ENCODE results near the gene MAJIN.

Gene MAJIN

DNA sequence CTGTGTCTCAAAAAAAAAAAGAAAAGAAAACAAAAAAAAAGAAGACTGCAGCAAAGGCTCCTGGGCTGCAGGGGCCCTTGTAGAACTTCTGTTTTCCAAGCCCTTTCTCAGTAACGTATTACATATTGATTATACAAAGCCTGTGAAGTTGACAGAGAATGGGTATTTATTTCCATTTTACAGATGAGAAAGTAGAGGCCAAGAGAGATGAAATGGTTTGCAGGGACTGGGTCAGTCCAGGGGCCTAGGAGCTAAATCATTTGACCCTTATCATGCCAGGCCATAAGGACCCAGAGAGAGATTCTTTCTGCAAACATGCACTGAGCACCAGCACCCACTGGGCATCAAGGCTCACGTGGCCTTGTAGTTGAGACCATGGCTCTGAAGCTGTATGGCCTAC lies 43.0 kb downstream of the MAJIN start:
- peaks cover 9% of the 10 kb centered on the region for H3K79me1 ChIP-seq (ENCODE audit: low read length)
- H4K12ac ChIP-seq (ENCODE audit: low read depth, low read length) = no peak overlapping the region
- H3K79me2 ChIP-seq (ENCODE audit: control insufficient read depth, insufficient read depth, low read length, poor library complexity) = peaks cover 3% of the 10 kb centered on the region
- no peaks in the 10 kb centered on the region for H3K27me3 ChIP-seq (ENCODE audit: insufficient read depth, low read length)
- no peaks in the 10 kb centered on the region for H3K9me3 ChIP-seq (ENCODE audit: insufficient read depth, low read depth, low read length)
- H3K4me3 ChIP-seq (ENCODE audit: low read depth, low read length) = no peak overlapping the region
- H3K27ac ChIP-seq (ENCODE audit: low read depth, low read length) = no peak overlapping the region
- no peaks in the 10 kb centered on the region for H3K4me1 ChIP-seq (ENCODE audit: control insufficient read depth in 1 of 2, insufficient read depth in 2 of 2, low read length in 2 of 2)
- H3K4me2 ChIP-seq (ENCODE audit: low read length) = no peak overlapping the region
- peaks cover 19 to 31% of the 10 kb centered on the region in 2 experiments for H3K36me3 ChIP-seq (ENCODE audit: control insufficient read depth in 1 of 2, insufficient read depth in 2 of 2, low read length in 2 of 2)
- H2AFZ ChIP-seq (ENCODE audit: insufficient read depth, low read length, poor library complexity) = no peak overlapping the region
- no peak overlapping the region for H3K23ac ChIP-seq (ENCODE audit: low read length)
- H3K14ac ChIP-seq (ENCODE audit: low read length) = no peak overlapping the region
- no peak for DNase-seq
- no peak overlapping the region for H3K18ac ChIP-seq (ENCODE audit: low read length)
- WGBS (ENCODE audit: extremely low coverage, insufficient coverage, insufficient read length) = no CpG with 5 or more reads among the region's 2 CpGs
- no peak overlapping the region for H2BK5ac ChIP-seq (ENCODE audit: low read depth, low read length, poor library complexity)
- no peak overlapping the region for H2BK120ac ChIP-seq (ENCODE audit: insufficient read depth, low read length, poor library complexity)
- H3K9ac ChIP-seq (ENCODE audit: low read length) = no peak overlapping the region
- H2BK12ac ChIP-seq (ENCODE audit: low read length) = no peak overlapping the region
- H4K91ac ChIP-seq (ENCODE audit: low read depth, low read length) = no peak overlapping the region
- no peak overlapping the region for H3K4ac ChIP-seq (ENCODE audit: low read depth, low read length)
- H4K8ac ChIP-seq (ENCODE audit: low read depth, low read length) = no peak overlapping the region
- H2AK5ac ChIP-seq (ENCODE audit: low read length) = no peak overlapping the region

DNA sequence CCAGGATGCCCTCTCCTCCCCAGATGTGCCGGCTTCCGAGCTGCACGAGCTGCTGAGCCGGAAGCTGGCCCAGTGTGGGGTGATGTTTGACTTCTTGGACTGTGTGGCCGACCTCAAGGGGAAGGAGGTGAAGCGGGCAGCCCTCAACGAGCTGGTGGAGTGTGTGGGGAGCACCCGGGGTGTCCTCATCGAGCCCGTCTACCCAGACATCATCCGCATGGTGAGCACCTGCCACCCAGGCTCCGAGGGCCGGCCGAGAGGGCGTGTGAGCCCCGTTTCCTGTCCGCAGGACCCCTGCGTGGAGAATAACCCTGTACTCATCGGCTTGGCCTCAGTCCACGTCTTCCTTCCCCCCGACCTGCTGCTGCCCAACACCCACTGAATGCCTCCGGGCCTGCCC lies 45.2 kb downstream of the MAJIN start:
- H3K14ac ChIP-seq (ENCODE audit: low read length) = no peak overlapping the region
- H3K27me3 ChIP-seq (ENCODE audit: insufficient read depth, low read length) = no peaks in the 10 kb centered on the region
- no peak overlapping the region for H2AK5ac ChIP-seq (ENCODE audit: low read length)
- H3K4ac ChIP-seq (ENCODE audit: low read depth, low read length) = no peak overlapping the region
- DNase-seq = no peak
- H3K9me3 ChIP-seq (ENCODE audit: insufficient read depth, low read depth, low read length) = peaks cover 2% of the 10 kb centered on the region
- no peak overlapping the region for H3K23ac ChIP-seq (ENCODE audit: low read length)
- no peak overlapping the region for H2BK120ac ChIP-seq (ENCODE audit: insufficient read depth, low read length, poor library complexity)
- peaks cover 3% of the 10 kb centered on the region for H3K79me2 ChIP-seq (ENCODE audit: control insufficient read depth, insufficient read depth, low read length, poor library complexity)
- H3K4me1 ChIP-seq (ENCODE audit: control insufficient read depth in 1 of 2, insufficient read depth in 2 of 2, low read length in 2 of 2) = peaks cover 0 to 2% of the 10 kb centered on the region in 2 experiments
- H2BK12ac ChIP-seq (ENCODE audit: low read length) = no peak overlapping the region
- no peak overlapping the region for H3K9ac ChIP-seq (ENCODE audit: low read length)
- H4K8ac ChIP-seq (ENCODE audit: low read depth, low read length) = no peak overlapping the region
- no peak overlapping the region for H4K91ac ChIP-seq (ENCODE audit: low read depth, low read length)
- no peak overlapping the region for H3K18ac ChIP-seq (ENCODE audit: low read length)
- H4K12ac ChIP-seq (ENCODE audit: low read depth, low read length) = no peak overlapping the region
- WGBS (ENCODE audit: extremely low coverage, insufficient coverage, insufficient read length) = no CpG with 5 or more reads among the region's 22 CpGs
- H3K4me3 ChIP-seq (ENCODE audit: low read depth, low read length) = no peak overlapping the region
- no peak overlapping the region for H3K27ac ChIP-seq (ENCODE audit: low read depth, low read length)
- H3K36me3 ChIP-seq (ENCODE audit: control insufficient read depth in 1 of 2, insufficient read depth in 2 of 2, low read length in 2 of 2) = peaks cover 8 to 19% of the 10 kb centered on the region in 2 experiments
- H3K79me1 ChIP-seq (ENCODE audit: low read length) = peaks cover 9% of the 10 kb centered on the region
- H3K4me2 ChIP-seq (ENCODE audit: low read length) = no peak overlapping the region
- no peak overlapping the region for H2AFZ ChIP-seq (ENCODE audit: insufficient read depth, low read length, poor library complexity)
- H2BK5ac ChIP-seq (ENCODE audit: low read depth, low read length, poor library complexity) = no peak overlapping the region

DNA sequence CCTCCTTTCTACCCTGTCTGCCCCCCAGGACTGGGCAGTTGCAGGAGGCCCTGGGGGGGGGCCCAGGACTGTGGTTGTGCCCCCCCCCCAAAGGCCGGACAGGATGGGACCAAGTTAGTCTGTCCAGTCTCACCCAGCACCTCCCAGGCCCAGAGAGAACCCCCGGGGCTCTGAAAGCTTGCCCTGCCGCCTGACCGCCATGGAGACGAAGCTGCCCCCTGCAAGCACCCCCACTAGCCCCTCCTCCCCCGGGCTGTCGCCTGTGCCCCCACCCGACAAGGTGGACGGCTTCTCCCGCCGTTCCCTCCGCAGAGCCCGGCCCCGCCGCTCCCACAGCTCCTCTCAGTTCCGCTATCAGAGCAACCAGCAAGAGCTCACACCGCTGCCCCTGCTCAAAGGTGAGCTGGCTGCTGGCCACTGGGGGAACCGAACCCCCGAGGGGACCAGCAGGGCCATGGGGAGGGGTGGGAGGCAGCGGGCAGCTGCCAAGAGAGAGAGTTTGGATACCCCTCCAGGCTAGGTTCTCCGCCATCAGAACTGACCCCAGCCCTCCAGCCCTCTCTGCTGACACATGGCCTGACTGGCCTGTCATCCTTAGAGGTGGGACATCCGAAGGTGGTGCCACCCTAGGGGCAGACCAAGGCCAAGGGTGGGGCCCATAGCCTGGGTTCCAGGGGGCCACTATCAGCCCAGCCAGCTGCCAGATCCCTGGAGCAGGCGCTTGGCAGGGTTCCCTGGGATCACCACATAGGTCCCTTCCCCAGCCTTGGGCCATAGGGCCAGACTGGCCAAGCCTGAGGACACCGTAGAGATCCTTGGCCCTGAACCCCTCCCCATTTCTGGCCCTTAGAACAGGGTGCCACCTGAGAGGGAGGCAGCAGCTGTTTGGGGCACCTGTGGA lies 46.1 kb downstream of the MAJIN start:
- no CpG with 5 or more reads among the region's 24 CpGs for WGBS (ENCODE audit: extremely low coverage, insufficient coverage, insufficient read length)
- no peak overlapping the region for H3K14ac ChIP-seq (ENCODE audit: low read length)
- H2BK5ac ChIP-seq (ENCODE audit: low read depth, low read length, poor library complexity) = no peak overlapping the region
- no peak overlapping the region for H3K23ac ChIP-seq (ENCODE audit: low read length)
- no peak overlapping the region for H2BK120ac ChIP-seq (ENCODE audit: insufficient read depth, low read length, poor library complexity)
- peak overlapping the region; percentile 95 for H3K4me2 ChIP-seq (ENCODE audit: low read length)
- H3K4me3 ChIP-seq (ENCODE audit: low read depth, low read length) = no peak overlapping the region
- peak overlapping the region; percentile 51 for H4K8ac ChIP-seq (ENCODE audit: low read depth, low read length)
- no peak overlapping the region for H3K18ac ChIP-seq (ENCODE audit: low read length)
- H3K79me1 ChIP-seq (ENCODE audit: low read length) = peaks cover 9% of the 10 kb centered on the region
- H3K4me1 ChIP-seq (ENCODE audit: control insufficient read depth in 1 of 2, insufficient read depth in 2 of 2, low read length in 2 of 2) = peaks cover 0 to 2% of the 10 kb centered on the region in 2 experiments
- H2AFZ ChIP-seq (ENCODE audit: insufficient read depth, low read length, poor library complexity) = no peak overlapping the region
- H3K27me3 ChIP-seq (ENCODE audit: insufficient read depth, low read length) = no peaks in the 10 kb centered on the region
- no peak overlapping the region for H3K4ac ChIP-seq (ENCODE audit: low read depth, low read length)
- no peak for DNase-seq
- H4K91ac ChIP-seq (ENCODE audit: low read depth, low read length) = no peak overlapping the region
- H2AK5ac ChIP-seq (ENCODE audit: low read length) = no peak overlapping the region
- H3K36me3 ChIP-seq (ENCODE audit: control insufficient read depth in 1 of 2, insufficient read depth in 2 of 2, low read length in 2 of 2) = peaks cover 4 to 12% of the 10 kb centered on the region in 2 experiments
- peaks cover 3% of the 10 kb centered on the region for H3K79me2 ChIP-seq (ENCODE audit: control insufficient read depth, insufficient read depth, low read length, poor library complexity)
- no peak overlapping the region for H4K12ac ChIP-seq (ENCODE audit: low read depth, low read length)
- peaks cover 2% of the 10 kb centered on the region for H3K9me3 ChIP-seq (ENCODE audit: insufficient read depth, low read depth, low read length)
- H3K9ac ChIP-seq (ENCODE audit: low read length) = no peak overlapping the region
- H2BK12ac ChIP-seq (ENCODE audit: low read length) = no peak overlapping the region
- H3K27ac ChIP-seq (ENCODE audit: low read depth, low read length) = no peak overlapping the region

DNA sequence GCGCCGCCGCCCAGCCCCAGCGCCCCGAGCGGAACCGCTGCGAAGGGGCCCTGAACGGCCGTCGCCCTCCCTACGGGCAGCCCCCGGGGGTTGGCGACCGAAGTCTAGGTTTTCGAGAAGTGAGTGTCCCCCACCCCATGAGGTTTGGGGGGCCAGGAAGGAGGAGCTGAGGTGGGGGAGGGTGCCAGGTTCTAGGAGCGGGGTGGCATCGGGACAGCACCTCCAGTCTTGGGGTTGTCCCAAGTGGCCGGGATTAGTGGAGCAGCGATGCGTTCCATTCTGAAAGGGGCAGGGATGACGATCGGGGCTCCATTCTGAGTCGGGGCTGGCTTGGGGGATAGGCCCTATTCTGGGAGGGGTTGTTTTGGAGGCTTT lies 47.0 kb downstream of the MAJIN start:
- no peak overlapping the region for H4K12ac ChIP-seq (ENCODE audit: low read depth, low read length)
- H4K91ac ChIP-seq (ENCODE audit: low read depth, low read length) = peak overlapping the region; percentile 56
- H3K9ac ChIP-seq (ENCODE audit: low read length) = peak overlapping the region; percentile 71
- no peak overlapping the region for H3K23ac ChIP-seq (ENCODE audit: low read length)
- H3K36me3 ChIP-seq (ENCODE audit: control insufficient read depth in 1 of 2, insufficient read depth in 2 of 2, low read length in 2 of 2) = peaks cover 0 to 7% of the 10 kb centered on the region in 2 experiments
- peaks cover 0 to 2% of the 10 kb centered on the region in 2 experiments for H3K4me1 ChIP-seq (ENCODE audit: control insufficient read depth in 1 of 2, insufficient read depth in 2 of 2, low read length in 2 of 2)
- H3K27ac ChIP-seq (ENCODE audit: low read depth, low read length) = no peak overlapping the region
- H3K4me2 ChIP-seq (ENCODE audit: low read length) = peak overlapping the region; percentile 95
- H2AFZ ChIP-seq (ENCODE audit: insufficient read depth, low read length, poor library complexity) = peak overlapping the region; percentile 48
- peak overlapping the region; percentile 34 for H2BK5ac ChIP-seq (ENCODE audit: low read depth, low read length, poor library complexity)
- H2BK12ac ChIP-seq (ENCODE audit: low read length) = no peak overlapping the region
- H4K8ac ChIP-seq (ENCODE audit: low read depth, low read length) = peak overlapping the region; percentile 67
- H3K79me1 ChIP-seq (ENCODE audit: low read length) = peaks cover 9% of the 10 kb centered on the region
- peaks cover 2% of the 10 kb centered on the region for H3K9me3 ChIP-seq (ENCODE audit: insufficient read depth, low read depth, low read length)
- peak overlapping the region; percentile 26 for H2AK5ac ChIP-seq (ENCODE audit: low read length)
- H3K4ac ChIP-seq (ENCODE audit: low read depth, low read length) = peak overlapping the region; percentile 19
- peaks cover 3% of the 10 kb centered on the region for H3K79me2 ChIP-seq (ENCODE audit: control insufficient read depth, insufficient read depth, low read length, poor library complexity)
- H3K18ac ChIP-seq (ENCODE audit: low read length) = peak overlapping the region; percentile 20
- no peaks in the 10 kb centered on the region for H3K27me3 ChIP-seq (ENCODE audit: insufficient read depth, low read length)
- H2BK120ac ChIP-seq (ENCODE audit: insufficient read depth, low read length, poor library complexity) = peak overlapping the region; percentile 41
- WGBS (ENCODE audit: extremely low coverage, insufficient coverage, insufficient read length) = no CpG with 5 or more reads among the region's 24 CpGs
- peak in 1 of 2 donors; percentile 2 for DNase-seq
- H3K4me3 ChIP-seq (ENCODE audit: low read depth, low read length) = peak overlapping the region; percentile 85
- H3K14ac ChIP-seq (ENCODE audit: low read length) = peak overlapping the region; percentile 42

Data from trophoblast cell (in vitro differentiated cells and primary cell).